Mesothelial cell of epicardium (in vitro differentiated cells): ENCODE results near the gene ADRM1. TPM values are rescaled to one million over a fixed set of nuclear protein-coding genes. Genes with fewer than 3 reads are reported as not detected.

ENCODE experiments used
- DNase-seq, 2 experiments: peaks; one replicate each; pipeline ENCODE4 v3.0.0; 2021; ENCODE audit warnings: low spot score in 2 of 2; ENCODE audit not compliant: unreplicated experiment in 2 of 2
- H3K27ac Mint-ChIP-seq: 2 replicates; pipeline ENCODE4 v1.8.0; 2021; ENCODE audit warnings: mixed read lengths
- H3K27me3 Mint-ChIP-seq: 2 replicates; pipeline ENCODE4 v1.8.0; 2021; ENCODE audit warnings: low read depth, mixed read lengths
- H3K36me3 Mint-ChIP-seq: 2 replicates; pipeline ENCODE4 v1.8.0; 2021; ENCODE audit warnings: mixed read lengths
- H3K4me1 Mint-ChIP-seq: 2 replicates; pipeline ENCODE4 v1.8.0; 2021; ENCODE audit warnings: mixed read lengths
- H3K4me3 Mint-ChIP-seq: 2 replicates; pipeline ENCODE4 v1.8.0; 2021; ENCODE audit warnings: mild to moderate bottlenecking, moderate library complexity, mixed read lengths
- H3K9me3 Mint-ChIP-seq: 2 replicates; pipeline ENCODE4 v1.8.0; 2021; ENCODE audit warnings: mixed read lengths
- total RNA-seq: library from RNA; stranded (reverse); gene quantifications from 3 replicates; pipeline ENCODE4 v1.2.1, GENCODE V29; 2021
- TF ChIP-seq, protein P1 (sequence below): fragments of 200-600 bp; sonication (generic); IDR thresholded peaks from one replicate; pipeline ENCODE4 v1.5.0; 2021; ENCODE audit warnings: antibody characterized with exemption; ENCODE audit not compliant: unreplicated experiment

The ADRM1 gene
- total RNA-seq, 1 donor from 2014 or later: 59.0 TPM

DNA sequence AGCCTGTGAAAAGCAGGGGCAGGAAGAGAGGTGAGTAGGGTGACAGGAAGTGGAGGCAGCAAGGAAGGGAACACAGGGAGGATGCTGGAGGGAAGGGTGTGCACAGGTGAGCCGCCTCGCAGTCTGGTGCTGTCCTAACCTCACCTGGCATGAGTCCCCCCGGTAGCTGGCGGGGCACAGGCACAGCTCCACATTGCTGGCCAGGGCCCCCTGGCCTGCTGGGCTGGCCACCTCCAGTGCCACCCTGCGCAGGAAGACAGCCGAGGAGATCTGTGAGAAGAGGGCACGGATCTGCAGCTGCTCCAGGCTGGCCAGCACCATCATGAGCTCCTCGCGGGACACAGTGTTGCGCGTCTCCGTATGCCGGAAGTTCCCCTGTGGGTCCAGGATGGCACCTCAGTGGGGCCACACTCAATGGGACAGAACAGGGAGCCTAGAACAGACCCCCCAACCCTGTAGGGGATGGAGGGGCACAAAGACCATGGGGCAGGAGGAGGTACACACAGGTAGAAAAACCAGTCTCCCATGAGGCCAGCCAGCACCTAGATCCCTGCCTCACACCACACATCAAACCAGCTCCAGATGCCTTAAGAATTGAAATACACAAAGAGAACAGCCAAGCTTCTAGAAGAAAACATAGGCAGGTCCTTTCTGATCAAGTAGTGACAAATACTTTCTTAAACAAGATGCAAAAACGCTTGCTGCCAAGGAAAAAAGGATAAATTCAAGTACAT, 22.5 kb downstream of the ADRM1 start:
- peaks cover 33% of the 10 kb centered on the region for H3K36me3 Mint-ChIP-seq
- H3K27me3 Mint-ChIP-seq: no peaks in the 10 kb centered on the region
- H3K27ac Mint-ChIP-seq: no peak overlapping the region
- H3K4me1 Mint-ChIP-seq: no peaks in the 10 kb centered on the region
- TF ChIP-seq, protein P1, sequence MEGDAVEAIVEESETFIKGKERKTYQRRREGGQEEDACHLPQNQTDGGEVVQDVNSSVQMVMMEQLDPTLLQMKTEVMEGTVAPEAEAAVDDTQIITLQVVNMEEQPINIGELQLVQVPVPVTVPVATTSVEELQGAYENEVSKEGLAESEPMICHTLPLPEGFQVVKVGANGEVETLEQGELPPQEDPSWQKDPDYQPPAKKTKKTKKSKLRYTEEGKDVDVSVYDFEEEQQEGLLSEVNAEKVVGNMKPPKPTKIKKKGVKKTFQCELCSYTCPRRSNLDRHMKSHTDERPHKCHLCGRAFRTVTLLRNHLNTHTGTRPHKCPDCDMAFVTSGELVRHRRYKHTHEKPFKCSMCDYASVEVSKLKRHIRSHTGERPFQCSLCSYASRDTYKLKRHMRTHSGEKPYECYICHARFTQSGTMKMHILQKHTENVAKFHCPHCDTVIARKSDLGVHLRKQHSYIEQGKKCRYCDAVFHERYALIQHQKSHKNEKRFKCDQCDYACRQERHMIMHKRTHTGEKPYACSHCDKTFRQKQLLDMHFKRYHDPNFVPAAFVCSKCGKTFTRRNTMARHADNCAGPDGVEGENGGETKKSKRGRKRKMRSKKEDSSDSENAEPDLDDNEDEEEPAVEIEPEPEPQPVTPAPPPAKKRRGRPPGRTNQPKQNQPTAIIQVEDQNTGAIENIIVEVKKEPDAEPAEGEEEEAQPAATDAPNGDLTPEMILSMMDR: no peak
- no peak overlapping the region for H3K4me3 Mint-ChIP-seq
- DNase-seq: no peak
- no peaks in the 10 kb centered on the region for H3K9me3 Mint-ChIP-seq

DNA sequence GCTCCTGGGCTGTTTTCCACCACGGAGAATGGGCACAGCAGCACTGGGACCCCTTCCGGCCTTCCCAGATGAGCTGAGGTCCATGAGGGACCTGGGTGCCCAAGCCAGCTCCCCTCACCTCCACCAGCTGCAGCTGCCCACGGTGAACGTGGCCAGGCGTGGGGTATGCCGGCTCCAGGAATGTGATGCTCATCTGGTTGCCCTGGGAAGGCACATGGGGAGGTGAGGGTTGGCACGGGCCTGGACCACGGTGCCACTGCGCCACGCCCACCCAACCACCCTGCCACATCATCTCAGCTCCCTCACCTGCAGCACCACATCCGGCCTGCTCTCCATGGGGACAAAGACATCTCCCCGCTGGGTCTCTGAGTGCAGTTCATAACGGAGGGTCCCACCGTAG, 23.8 kb downstream of the ADRM1 start:
- TF ChIP-seq, protein P1: no peak
- no peak for DNase-seq
- Mint-ChIP-seq H3K36me3 (peaks cover 29% of the 10 kb centered on the region), H3K9me3 (no peaks in the 10 kb centered on the region), H3K27me3 (no peaks in the 10 kb centered on the region), H3K4me1 (no peaks in the 10 kb centered on the region), H3K4me3 (no peak overlapping the region), H3K27ac (no peak overlapping the region)

DNA sequence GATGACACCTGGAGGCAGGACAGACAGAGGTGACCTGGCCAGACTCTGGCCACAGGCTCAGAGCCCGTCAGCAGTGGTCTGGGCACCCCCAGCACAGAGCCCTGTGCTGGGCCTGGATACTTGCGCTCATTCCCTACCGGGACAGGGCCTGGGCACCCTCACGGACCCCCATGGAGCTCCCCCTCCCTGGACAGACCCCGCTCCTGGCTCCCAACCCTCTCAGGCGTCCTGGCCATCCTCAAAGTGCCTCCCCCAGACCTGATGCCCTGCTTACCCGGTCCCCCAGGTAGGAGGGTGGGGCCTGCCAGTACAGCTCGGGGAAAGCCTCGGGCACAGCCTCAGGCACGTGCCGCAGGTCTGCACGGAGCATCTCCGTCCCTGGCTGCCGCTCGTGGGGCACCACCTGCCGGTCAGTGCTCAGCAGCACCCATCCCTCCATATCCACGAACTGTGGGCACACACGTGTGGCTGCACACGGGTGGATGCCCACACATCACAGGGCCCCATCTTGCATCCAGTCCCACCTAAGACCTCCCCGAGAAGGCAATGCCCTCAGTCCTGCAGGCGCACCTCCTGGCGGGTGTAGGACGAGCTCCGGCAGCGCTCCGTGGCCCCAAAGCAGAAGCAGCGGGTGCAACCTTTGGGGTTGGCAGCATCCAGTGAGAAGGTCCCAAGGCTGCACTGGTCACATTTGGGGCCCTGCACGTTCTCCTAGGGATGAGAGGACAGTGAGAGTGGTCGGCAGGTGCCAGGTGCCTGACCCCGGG, 24.3 kb downstream of the ADRM1 start:
- Mint-ChIP-seq H3K27ac (no peak overlapping the region), H3K4me3 (no peak overlapping the region), H3K9me3 (no peaks in the 10 kb centered on the region), H3K4me1 (no peaks in the 10 kb centered on the region), H3K27me3 (no peaks in the 10 kb centered on the region), H3K36me3 (peaks cover 29% of the 10 kb centered on the region)
- TF ChIP-seq, protein P1: no peak
- DNase-seq: no peak

DNA sequence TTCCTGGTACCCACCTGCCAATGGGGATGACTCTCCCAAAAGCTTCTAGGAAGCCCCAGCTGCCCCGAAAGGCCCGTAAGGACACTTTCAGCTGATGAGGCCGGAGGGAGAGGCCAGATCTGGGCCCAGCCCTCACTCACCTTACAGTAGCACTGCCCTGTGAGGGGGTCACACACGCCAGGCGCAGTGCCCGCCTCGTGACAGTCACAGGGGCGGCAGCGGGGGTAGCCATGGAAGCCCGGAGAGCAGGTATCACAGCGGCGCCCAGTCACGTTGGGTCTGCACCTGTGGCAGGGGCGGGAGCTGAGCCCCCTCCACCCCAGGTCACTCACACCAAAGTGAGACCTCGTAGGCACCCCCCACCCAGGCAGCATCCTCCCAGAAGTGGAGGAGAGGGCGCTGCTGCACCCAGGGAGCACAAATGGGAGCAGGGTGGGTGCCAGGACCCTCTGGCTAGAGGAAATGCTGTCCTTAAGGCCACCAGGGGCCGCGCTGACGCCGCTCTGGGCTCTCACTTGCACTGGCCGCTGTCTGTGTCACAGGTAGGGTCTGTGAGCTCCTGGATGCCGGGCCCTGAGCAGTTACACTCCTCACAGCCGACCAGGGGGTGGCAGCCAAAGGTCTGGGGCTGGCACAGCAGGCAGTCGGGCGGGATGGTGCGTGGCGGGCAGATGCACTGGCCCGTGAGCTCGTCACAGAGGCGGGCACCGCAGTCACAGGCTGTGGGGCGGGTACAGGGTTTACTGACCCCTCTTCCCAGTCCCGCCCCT, 25.1 kb downstream of the ADRM1 start:
- Mint-ChIP-seq H3K4me3 (no peak overlapping the region), H3K9me3 (no peaks in the 10 kb centered on the region), H3K27me3 (no peaks in the 10 kb centered on the region), H3K27ac (no peak overlapping the region), H3K36me3 (peaks cover 29% of the 10 kb centered on the region), H3K4me1 (no peaks in the 10 kb centered on the region)
- TF ChIP-seq, protein P1: no peak
- DNase-seq: no peak

DNA sequence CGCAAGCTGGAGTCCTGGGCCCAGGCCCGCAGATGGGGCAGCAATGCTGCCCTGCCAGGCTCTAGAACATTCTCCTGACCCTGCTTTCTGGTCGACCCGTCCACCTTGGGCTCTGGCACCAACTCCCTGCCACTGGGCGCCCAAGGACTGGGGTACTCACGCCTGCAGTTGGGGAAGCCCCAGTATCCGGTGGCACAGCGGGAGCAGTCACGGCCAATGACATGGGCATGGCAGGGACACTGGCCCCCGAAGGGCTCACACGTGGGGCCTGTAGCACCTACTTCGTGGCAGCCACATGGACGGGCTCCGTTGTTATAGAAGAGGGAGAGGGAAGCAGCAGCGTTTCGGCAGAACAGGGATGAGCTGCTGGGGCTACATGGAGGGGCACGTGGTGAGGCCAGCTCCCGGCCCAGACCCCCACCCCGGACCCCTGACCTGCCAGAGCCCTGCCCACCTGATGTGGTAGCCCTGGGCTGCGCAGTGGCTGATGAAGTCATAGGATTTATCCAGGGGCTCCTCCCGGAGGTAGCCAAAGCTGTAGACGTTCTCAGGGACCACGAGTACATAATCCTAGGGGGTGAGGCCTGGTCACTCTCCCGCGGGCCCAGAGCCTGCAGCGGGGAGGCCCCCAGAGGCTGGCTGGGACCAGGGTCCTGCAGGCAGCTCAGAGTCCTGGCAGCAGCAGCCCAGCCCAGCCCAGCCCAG, 26.0 kb downstream of the ADRM1 start:
- H3K27me3 Mint-ChIP-seq: no peaks in the 10 kb centered on the region
- TF ChIP-seq, protein P1: no peak
- peaks cover 29% of the 10 kb centered on the region for H3K36me3 Mint-ChIP-seq
- no peaks in the 10 kb centered on the region for H3K4me1 Mint-ChIP-seq
- H3K9me3 Mint-ChIP-seq: no peaks in the 10 kb centered on the region
- no peak overlapping the region for H3K27ac Mint-ChIP-seq
- DNase-seq: no peak
- no peak overlapping the region for H3K4me3 Mint-ChIP-seq
